Stimulated activated CD4-positive, alpha-beta T cell treated with anti-CD3 and anti-CD28 coated beads, TNF-alpha, amount 100 ng/mL, for 4 hours (primary cell): ENCODE results near the gene SWAP70.

Source experiments
- DNase-seq, 3 experiments: peaks; one replicate each; pipeline ENCODE4 v3.0.0-alpha.2; 2020; ENCODE audit warnings: low read depth in 3 of 3

The SWAP70 gene

DNA sequence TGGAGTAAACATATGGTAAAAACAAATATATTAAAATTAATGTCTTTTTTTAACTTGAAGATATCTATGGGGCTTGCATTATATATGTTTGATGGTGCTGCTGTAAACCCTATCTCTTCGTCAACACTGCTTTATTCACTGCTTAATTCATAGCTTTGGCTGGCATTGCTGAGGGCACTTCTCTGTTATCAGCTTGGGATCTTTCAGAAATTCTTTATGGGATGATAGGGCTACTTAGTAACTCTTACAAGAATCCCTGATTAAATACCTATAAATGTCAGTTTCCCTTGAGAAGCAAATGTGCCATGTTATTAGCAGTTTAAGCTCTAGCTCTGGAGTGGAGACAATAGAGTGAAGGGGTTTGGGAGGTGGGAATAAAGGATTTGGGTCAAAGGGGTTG is 112.3 kb downstream of the SWAP70 start:
- DNase-seq, result no peak

- no peak for DNase-seq
Measured at GRCh38 chr11:9777066-9777465, 113.2 kb downstream of the SWAP70 start.

GRCh38 chr11:9777525-9777924 is 113.6 kb downstream of the SWAP70 start:
- DNase-seq, result no peak

GRCh38 chr11:9780929-9781328 is 117.1 kb downstream of the SWAP70 start:
- DNase-seq, result no peak

- no peak for DNase-seq
Measured at GRCh38 chr11:9783986-9784385, 120.1 kb downstream of the SWAP70 start.

GRCh38 chr11:9784602-9785315 is 120.9 kb downstream of the SWAP70 start:
- no peak for DNase-seq

- no peak for DNase-seq
Measured at GRCh38 chr11:9787260-9787659, 123.4 kb downstream of the SWAP70 start.

DNA sequence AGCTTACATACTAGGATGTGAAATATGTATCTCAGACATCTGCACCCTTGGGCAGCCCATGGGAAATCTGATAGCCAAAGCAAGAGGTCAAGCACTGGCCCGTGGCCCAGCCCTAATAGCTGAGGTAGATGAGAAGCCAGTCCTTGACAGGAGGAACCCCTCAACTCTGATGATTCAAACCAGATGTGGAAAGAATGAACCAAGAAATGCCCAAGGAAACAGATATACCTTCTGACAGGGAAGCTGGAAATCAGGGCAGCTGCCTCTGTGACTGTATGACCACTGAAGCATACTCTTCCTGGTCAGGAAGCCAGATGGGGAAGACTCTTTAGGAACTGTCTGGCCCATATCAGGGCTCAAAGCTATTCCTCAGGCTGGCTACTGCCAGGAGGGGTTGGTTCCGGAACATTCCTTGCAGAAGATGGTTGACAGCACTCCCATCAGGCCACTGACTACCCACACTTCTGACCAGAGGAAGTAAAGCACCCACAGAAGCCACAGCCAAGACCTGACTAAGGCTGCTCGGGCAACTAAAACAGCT is 124.2 kb downstream of the SWAP70 start:
- DNase-seq, result no peak

GRCh38 chr11:9789910-9790309 is 126.0 kb downstream of the SWAP70 start:
- no peak for DNase-seq

DNA sequence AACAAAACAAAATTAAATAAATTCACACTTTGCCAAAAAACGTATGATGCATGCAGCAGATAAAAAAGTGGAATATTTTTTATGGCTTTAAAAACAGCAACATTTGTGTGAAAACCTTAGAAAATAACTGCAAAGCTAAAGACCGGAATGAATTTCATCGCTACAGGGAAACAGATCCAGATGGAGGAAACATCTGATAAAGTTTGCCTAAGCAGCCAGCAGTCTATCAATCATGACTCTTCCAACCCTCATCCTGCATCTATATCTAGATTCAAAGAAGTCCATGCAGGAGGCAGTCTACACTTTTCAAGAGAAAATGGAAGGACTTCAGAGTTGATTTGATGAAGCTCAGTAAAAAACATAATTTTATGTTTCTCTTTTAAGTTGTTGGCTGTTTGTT is 126.8 kb downstream of the SWAP70 start:
- DNase-seq, result no peak

GRCh38 chr11:9796266-9796665 is 132.4 kb downstream of the SWAP70 start:
- no peak for DNase-seq

DNA sequence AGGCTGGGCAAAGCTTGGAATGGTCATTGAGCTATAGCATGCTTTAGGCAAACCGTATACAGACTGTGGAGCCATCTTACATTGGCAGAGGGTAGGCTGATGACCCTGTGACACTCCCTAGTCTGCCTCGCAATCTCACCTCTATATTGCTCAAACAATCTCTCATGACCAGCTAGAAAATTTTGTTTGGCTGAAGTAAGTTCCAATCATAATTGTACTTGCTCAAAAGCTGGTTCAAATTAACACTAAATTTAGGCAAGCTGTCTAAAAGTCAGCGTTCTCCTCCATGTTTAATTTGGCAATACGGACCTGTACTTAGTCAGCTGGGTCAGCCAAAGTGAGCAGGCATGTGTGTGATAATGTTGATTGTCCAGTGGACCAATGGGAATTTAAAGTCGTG is 133.0 kb downstream of the SWAP70 start:
- DNase-seq, result no peak

DNA sequence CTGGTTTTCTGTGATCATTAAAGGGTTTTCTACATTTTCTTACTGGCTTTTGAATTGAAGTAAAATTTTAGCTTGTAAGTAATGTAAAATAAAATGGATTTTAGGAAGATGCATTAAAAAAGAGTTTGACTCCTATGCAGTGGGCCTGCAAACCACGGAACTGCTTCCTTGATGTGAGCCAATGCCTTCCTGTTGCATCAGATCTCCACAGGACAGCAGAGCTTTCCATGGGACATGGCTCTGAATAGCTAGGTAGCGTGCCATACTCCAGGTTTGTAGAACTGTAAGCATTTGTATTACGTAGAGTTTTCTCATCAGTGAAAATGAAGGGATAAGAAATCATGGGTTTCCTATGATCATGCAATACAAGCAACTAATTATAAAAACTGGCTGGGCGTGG is 133.4 kb downstream of the SWAP70 start:
- DNase-seq, result no peak

DNA sequence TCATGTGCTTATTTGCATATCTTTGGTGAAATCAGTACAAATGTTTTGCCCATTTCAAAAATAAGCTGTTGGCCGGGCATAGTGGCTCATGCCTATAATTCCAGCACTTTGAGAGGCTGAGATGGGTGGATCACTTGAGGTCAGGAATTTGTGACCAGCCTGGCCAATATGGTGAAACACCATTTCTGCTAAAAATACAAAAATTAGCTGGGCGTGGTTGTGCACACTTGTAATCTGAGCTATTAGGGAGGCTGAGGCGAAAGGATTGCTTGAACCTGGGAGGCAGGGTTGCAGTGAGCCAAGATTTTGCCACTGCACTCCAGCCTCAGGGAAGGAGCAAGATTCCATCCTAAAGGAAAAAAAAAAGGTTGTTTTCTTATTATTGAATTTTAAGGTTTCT is 136.0 kb downstream of the SWAP70 start:
- DNase-seq, result no peak

DNA sequence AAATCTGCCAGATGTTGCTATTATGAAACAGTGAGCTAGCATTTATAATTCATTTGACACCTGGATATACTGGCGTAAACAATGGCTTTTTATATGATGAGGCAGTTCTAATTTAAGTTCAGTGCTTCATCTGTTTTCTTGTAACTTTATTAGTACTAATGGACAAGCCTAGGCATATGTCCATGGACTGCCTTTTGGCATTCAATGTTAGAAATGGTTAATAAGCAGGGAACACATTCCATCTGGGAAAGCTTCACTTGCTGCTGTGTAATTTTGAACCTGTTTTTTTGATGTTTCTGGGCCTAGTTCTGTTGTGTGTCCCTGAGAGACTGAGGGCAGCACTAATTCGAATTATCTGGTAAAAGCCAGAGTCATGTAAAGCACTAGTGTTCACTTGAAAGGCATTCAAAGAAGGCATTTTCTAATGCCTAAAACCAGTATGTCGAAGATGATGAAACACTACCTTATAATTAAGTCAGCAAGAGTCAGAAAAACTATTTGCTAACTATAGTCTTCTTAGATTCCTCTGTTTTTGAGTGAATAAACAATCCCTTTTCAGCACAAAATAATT is 138.5 kb downstream of the SWAP70 start:
- no peak for DNase-seq
